Fibroblast of the aortic adventitia (primary cell): ENCODE data around the gene PGBD2. TPM values are rescaled to one million over a fixed set of nuclear protein-coding genes. Genes with fewer than 3 reads are reported as not detected.
"Not testable (repeated sequence)": the region's sequence is repeated elsewhere in the genome, so short reads cannot be mapped to it uniquely, and the experiment has no call there.

Experiments used
- DNase-seq: peaks from one replicate; pipeline ENCODE4 v3.0.0-alpha.2; 2010; ENCODE audit warnings: low read depth
- H3K4me3 ChIP-seq: 2 replicates; pipeline ENCODE4 v1.5.1; 2011; ENCODE audit warnings: low read depth, mild to moderate bottlenecking, control low read depth, low read length, moderate library complexity
- CTCF ChIP-seq: IDR thresholded peaks from 2 replicates; pipeline ENCODE4 v1.5.1; 2011; ENCODE audit warnings: mild to moderate bottlenecking, low read length, control low read depth, inconsistent platforms; ENCODE audit not compliant: insufficient read depth
- total RNA-seq: library from RNA; depleted of rRNA; stranded (reverse); fragments of >200 nt; gene quantifications from 2 replicates; pipeline ENCODE4 v1.2.3, GENCODE V29; 2012; ENCODE audit warnings: low replicate concordance

The PGBD2 gene
- total RNA-seq, 1 donor: 3.1 TPM

- no peak for TF ChIP-seq CTCF
- DNase-seq: no peak
Observed at GRCh38 chr1:248873993-248874533, 32.0 kb upstream of the PGBD2 start.

GRCh38 chr1:248881261-248881660 is 24.8 kb upstream of the PGBD2 start:
- no peak overlapping the region for H3K4me3 ChIP-seq
- DNase-seq: no peak
- TF ChIP-seq CTCF: no peak

More at GRCh38 chr1:248873993-248874533, 32.0 kb upstream of the PGBD2 start:
- peak overlapping the region; percentile 86 for H3K4me3 ChIP-seq

- not testable (repeated sequence) for DNase-seq, H3K4me3 ChIP-seq
Observed at GRCh38 chr1:248882427-248882826, 23.6 kb upstream of the PGBD2 start.

- H3K4me3 ChIP-seq: no peak overlapping the region
- no peak for DNase-seq
- no peak for TF ChIP-seq CTCF
Observed at GRCh38 chr1:248884632-248885295, 21.3 kb upstream of the PGBD2 start.

GRCh38 chr1:248885646-248886045 is 20.4 kb upstream of the PGBD2 start:
- DNase-seq: no peak
- no peak for TF ChIP-seq CTCF

GRCh38 chr1:248886237-248886895 is 19.7 kb upstream of the PGBD2 start:
- TF ChIP-seq CTCF: no peak
- DNase-seq: peak; percentile 38
- H3K4me3 ChIP-seq: no peak overlapping the region

More at GRCh38 chr1:248885646-248886045, 20.4 kb upstream of the PGBD2 start:
- no peak overlapping the region for H3K4me3 ChIP-seq

GRCh38 chr1:248889914-248890243 is 16.2 kb upstream of the PGBD2 start:
- not testable (repeated sequence) for DNase-seq, H3K4me3 ChIP-seq
